Muscle layer of duodenum (tissue), 2 donors: ENCODE results near the gene S100A4.
A peak's percentile ranks its signal among the peaks of the same experiment; 100 is the strongest.
"Not testable (repeated sequence)": the region's sequence is repeated elsewhere in the genome, so short reads cannot be mapped to it uniquely, and the experiment has no call there.

Experiments
- H3K27ac ChIP-seq: one replicate; pipeline ENCODE4 v1.7.0; 2013; ENCODE audit warnings: mild to moderate bottlenecking, low read length
- H3K27me3 ChIP-seq: one replicate; pipeline ENCODE4 v1.7.0; 2013; ENCODE audit warnings: low read depth, mild to moderate bottlenecking, control low read depth, low read length
- H3K36me3 ChIP-seq, 2 donors: one replicate each; pipeline ENCODE4 v1.7.0; 2013; ENCODE audit warnings: low read length in 2 of 2, control low read depth in 1 of 2, mild to moderate bottlenecking in 1 of 2; ENCODE audit not compliant: insufficient read depth in 2 of 2, control insufficient read depth in 1 of 2
- H3K4me1 ChIP-seq, 2 donors: one replicate each; pipeline ENCODE4 v1.7.0; 2013; ENCODE audit warnings: low read length in 2 of 2, mild to moderate bottlenecking in 2 of 2, control low read depth in 1 of 2, moderate library complexity in 1 of 2; ENCODE audit not compliant: insufficient read depth in 2 of 2, control insufficient read depth in 1 of 2
- H3K4me3 ChIP-seq, 2 donors: one replicate each; pipeline ENCODE4 v1.7.0; 2013; ENCODE audit warnings: low read length in 2 of 2, low read depth in 1 of 2, mild to moderate bottlenecking in 1 of 2
- H3K9me3 ChIP-seq, 2 donors: one replicate each; pipeline ENCODE4 v1.7.0; 2013; ENCODE audit warnings: low read length in 2 of 2, control low read depth in 1 of 2, mild to moderate bottlenecking in 1 of 2; ENCODE audit not compliant: control insufficient read depth in 1 of 2
- donor health status: healthy.

Gene S100A4

DNA sequence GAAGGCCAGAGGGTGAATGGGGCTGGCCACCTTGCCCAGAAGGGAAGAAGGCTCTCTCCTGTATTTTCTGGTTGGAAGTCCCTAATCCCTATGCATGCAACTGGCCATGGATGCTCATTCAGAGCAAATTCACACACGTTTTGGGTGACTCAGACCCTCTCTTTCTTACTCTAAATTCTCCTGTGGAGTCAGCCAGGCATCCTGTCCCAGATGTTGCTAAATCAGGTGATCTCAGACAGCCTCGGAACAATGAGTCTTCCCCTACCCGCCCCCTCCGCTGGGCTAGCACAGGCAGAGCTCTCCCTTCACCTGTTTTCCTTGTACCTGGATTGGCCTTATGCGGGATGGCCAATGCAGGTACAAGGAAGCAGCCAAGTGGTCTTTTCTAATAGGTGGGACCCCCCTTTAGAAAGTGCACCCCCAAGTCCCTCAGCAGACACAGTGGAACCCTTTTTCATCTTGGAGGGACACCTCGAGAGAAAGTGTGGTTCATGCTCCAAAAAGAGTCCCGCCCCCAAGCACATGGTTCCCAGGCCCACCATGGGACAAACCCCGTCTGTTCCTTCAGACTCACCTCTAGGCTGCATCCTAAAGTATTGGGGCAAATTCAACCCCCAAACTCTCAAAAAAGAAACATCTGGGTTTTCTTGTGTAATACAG, 18.5 kb downstream of the S100A4 start:
- Histone ChIP-seq H3K36me3 (no peaks in the 10 kb centered on the region), H3K4me3 (no peak overlapping the region), H3K27ac (no peak overlapping the region), H3K9me3 (no peaks in the 10 kb centered on the region), H3K27me3 (no peaks in the 10 kb centered on the region), H3K4me1 (peaks cover 3 to 5% of the 10 kb centered on the region in 2 donors)

DNA sequence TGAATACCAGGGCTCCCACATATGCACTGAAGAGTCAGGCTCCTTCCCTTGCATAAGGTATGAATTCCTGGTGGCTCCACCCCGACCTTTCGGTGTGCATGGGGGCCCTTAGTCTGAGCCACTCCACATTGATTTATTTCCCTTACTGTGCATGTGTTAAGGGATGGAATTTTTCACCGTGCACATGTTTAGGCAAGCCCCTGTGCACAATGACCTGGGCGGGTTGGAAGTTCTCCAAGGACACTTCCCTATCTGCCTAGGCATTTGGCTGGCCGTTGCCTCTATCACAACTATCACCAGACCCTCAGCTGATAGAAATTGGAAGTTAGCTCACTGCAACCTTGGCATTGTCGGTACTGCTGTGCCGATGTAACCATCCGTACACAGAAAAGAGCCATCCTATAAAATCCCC, 19.5 kb downstream of the S100A4 start:
- H3K27ac ChIP-seq = no peak overlapping the region
- H3K4me3 ChIP-seq = no peak overlapping the region
- H3K9me3 ChIP-seq = no peaks in the 10 kb centered on the region
- no peaks in the 10 kb centered on the region for H3K4me1 ChIP-seq
- H3K36me3 ChIP-seq = no peaks in the 10 kb centered on the region
- H3K27me3 ChIP-seq = no peaks in the 10 kb centered on the region

GRCh38 chr1:153525088-153525728, 20.4 kb downstream of the S100A4 start:
- no peaks in the 10 kb centered on the region for H3K27me3 ChIP-seq
- H3K27ac ChIP-seq = no peak overlapping the region
- no peaks in the 10 kb centered on the region for H3K4me1 ChIP-seq

GRCh38 chr1:153522353-153523048, 23.1 kb downstream of the S100A4 start:
- not testable (repeated sequence) for H3K27ac ChIP-seq, H3K4me1 ChIP-seq, H3K4me3 ChIP-seq, H3K27me3 ChIP-seq, H3K9me3 ChIP-seq, H3K36me3 ChIP-seq

More at GRCh38 chr1:153525088-153525728, 20.4 kb downstream of the S100A4 start:
- Histone ChIP-seq H3K36me3 (no peaks in the 10 kb centered on the region), H3K4me3 (no peak overlapping the region), H3K9me3 (no peaks in the 10 kb centered on the region)

- H3K27ac ChIP-seq, H3K36me3 ChIP-seq, H3K27me3 ChIP-seq, H3K4me3 ChIP-seq, H3K4me1 ChIP-seq, H3K9me3 ChIP-seq: not testable (repeated sequence)
Measured at GRCh38 chr1:153521808-153522207, 23.8 kb downstream of the S100A4 start.

DNA sequence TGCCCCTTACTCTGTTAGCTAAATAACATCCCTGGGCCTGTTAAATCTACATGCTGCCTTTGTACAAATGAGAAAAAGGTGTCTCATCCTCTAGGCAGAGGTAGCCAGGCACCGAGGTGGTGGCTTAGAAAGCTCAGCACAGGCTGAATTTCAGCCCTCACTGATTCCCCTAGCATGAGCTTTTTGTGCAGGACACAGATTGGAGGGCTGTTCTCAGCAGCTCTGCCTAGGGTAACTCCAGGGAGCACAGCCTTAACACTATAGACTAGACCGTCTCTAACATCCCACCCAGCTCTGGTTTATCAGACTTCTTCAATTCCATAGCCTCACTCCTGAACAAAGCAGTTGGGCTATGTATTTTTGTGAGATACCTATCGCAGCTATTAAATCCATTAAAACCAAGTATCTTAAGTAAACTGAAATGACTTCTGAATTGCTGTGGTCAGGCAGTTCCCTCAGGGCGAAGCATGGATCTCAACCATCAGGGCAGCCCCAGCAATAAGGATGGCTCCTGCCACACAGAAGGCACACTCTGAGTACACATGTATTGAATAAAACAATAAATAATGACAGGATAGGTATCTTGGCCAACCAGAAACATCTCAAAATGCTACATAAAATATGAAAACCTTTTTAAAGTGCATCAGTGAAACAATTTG, 24.7 kb downstream of the S100A4 start:
- H3K27me3 ChIP-seq = no peaks in the 10 kb centered on the region
- H3K4me3 ChIP-seq = no peak overlapping the region
- H3K9me3 ChIP-seq = no peaks in the 10 kb centered on the region
- no peaks in the 10 kb centered on the region for H3K4me1 ChIP-seq
- peak overlapping the region; percentile 45 for H3K27ac ChIP-seq
- no peaks in the 10 kb centered on the region for H3K36me3 ChIP-seq

GRCh38 chr1:153520137-153520691, 25.4 kb downstream of the S100A4 start:
- H3K36me3 ChIP-seq, H3K9me3 ChIP-seq, H3K4me1 ChIP-seq, H3K4me3 ChIP-seq, H3K27me3 ChIP-seq: not testable (repeated sequence)
- H3K27ac ChIP-seq = peak overlapping the region; percentile 45

DNA sequence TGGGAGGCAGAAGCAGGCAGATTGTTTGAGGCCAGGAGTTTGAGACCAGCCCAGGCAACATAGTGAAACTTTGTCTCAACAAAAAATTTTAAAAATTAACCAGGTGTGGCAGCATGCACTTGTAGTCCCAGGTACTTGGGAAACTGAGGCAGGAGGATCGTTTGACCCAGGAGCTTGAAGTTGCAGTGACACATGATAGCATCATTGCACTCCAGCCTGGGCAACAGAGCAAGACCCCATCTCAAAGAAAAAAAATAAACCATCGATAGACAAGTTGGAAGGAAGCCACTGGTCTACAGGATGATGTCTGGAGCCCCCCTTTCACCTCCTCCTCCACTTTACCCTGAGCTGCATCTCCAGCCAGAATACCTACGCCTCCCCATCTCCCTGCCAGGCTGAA, 26.4 kb downstream of the S100A4 start:
- Histone ChIP-seq H3K27me3 (no peaks in the 10 kb centered on the region), H3K27ac (no peak overlapping the region), H3K4me3 (no peak overlapping the region), H3K4me1 (no peaks in the 10 kb centered on the region), H3K9me3 (no peaks in the 10 kb centered on the region), H3K36me3 (no peaks in the 10 kb centered on the region)

GRCh38 chr1:153515504-153516394, 29.9 kb downstream of the S100A4 start:
- no peaks in the 10 kb centered on the region for H3K36me3 ChIP-seq
- peak overlapping the region; percentile 84 for H3K27ac ChIP-seq
- H3K4me1 ChIP-seq = no peaks in the 10 kb centered on the region
- no peaks in the 10 kb centered on the region for H3K9me3 ChIP-seq
- H3K4me3 ChIP-seq = no peak overlapping the region
- H3K27me3 ChIP-seq = no peaks in the 10 kb centered on the region

GRCh38 chr1:153513666-153514065, 31.9 kb downstream of the S100A4 start:
- Histone ChIP-seq H3K9me3 (no peaks in the 10 kb centered on the region), H3K27me3 (no peaks in the 10 kb centered on the region), H3K4me1 (no peaks in the 10 kb centered on the region), H3K4me3 (no peak overlapping the region), H3K27ac (no peak overlapping the region), H3K36me3 (no peaks in the 10 kb centered on the region)
